ENCODE results near the gene NFATC4. TPM values are rescaled to one million over a fixed set of nuclear protein-coding genes. Genes with fewer than 3 reads are reported as not detected.
"Not testable (repeated sequence)": the region's sequence is repeated elsewhere in the genome, so short reads cannot be mapped to it uniquely, and the experiment has no call there.

Gene NFATC4
- total RNA-seq, 2 donors from 2014 or later = 62.0 to 84.5 TPM

GRCh38 chr14:24385524-24385923 lies 17.5 kb downstream of the NFATC4 start:
- no peaks in the 10 kb centered on the region for H3K36me3 ChIP-seq
- no peaks in the 10 kb centered on the region for H3K27me3 ChIP-seq (replicated peaks; ENCODE audit: insufficient read depth)
- DNase-seq (ENCODE audit: low spot score) (no peak), ATAC-seq (ENCODE audit: insufficient number of reproducible peaks, low FRiP score, low read depth) (no peak)
- H3K9me3 ChIP-seq = no peaks in the 10 kb centered on the region
- TF ChIP-seq, protein P1, sequence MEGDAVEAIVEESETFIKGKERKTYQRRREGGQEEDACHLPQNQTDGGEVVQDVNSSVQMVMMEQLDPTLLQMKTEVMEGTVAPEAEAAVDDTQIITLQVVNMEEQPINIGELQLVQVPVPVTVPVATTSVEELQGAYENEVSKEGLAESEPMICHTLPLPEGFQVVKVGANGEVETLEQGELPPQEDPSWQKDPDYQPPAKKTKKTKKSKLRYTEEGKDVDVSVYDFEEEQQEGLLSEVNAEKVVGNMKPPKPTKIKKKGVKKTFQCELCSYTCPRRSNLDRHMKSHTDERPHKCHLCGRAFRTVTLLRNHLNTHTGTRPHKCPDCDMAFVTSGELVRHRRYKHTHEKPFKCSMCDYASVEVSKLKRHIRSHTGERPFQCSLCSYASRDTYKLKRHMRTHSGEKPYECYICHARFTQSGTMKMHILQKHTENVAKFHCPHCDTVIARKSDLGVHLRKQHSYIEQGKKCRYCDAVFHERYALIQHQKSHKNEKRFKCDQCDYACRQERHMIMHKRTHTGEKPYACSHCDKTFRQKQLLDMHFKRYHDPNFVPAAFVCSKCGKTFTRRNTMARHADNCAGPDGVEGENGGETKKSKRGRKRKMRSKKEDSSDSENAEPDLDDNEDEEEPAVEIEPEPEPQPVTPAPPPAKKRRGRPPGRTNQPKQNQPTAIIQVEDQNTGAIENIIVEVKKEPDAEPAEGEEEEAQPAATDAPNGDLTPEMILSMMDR (IDR thresholded peaks at IDR 0.05) = no peak
- H3K27ac ChIP-seq = no peak overlapping the region
- H3K4me3 ChIP-seq = no peak overlapping the region
- no peaks in the 10 kb centered on the region for H3K4me1 ChIP-seq (ENCODE audit: control insufficient read depth in 1 of 2, low read depth in 2 of 2)

DNA sequence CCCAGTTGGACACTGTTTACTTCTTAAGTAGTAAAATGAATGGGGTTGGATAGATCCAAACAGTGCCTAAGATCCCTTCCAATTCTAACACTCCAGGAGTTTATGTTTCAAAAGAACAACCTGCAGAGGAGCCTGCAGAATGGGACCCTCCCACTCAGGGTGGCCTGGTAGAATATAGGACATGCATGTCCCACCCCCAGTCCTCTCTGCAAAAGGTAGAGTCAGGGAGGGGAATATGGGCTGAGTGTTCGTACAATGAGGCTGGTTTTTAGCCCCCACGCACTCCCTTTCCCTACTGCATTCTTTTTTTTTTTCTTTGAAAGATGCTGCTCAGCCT lies 19.0 kb downstream of the NFATC4 start:
- TF ChIP-seq, protein P1 (IDR thresholded peaks at IDR 0.05) = no peak
- H3K36me3 ChIP-seq = no peaks in the 10 kb centered on the region
- H3K27me3 ChIP-seq (replicated peaks; ENCODE audit: insufficient read depth) = no peaks in the 10 kb centered on the region
- no peaks in the 10 kb centered on the region for H3K9me3 ChIP-seq
- DNase-seq (ENCODE audit: low spot score) (no peak), ATAC-seq (ENCODE audit: insufficient number of reproducible peaks, low FRiP score, low read depth) (no peak)
- H3K4me3 ChIP-seq = no peak overlapping the region
- H3K4me1 ChIP-seq (ENCODE audit: control insufficient read depth in 1 of 2, low read depth in 2 of 2) = no peaks in the 10 kb centered on the region
- H3K27ac ChIP-seq = no peak overlapping the region

DNA sequence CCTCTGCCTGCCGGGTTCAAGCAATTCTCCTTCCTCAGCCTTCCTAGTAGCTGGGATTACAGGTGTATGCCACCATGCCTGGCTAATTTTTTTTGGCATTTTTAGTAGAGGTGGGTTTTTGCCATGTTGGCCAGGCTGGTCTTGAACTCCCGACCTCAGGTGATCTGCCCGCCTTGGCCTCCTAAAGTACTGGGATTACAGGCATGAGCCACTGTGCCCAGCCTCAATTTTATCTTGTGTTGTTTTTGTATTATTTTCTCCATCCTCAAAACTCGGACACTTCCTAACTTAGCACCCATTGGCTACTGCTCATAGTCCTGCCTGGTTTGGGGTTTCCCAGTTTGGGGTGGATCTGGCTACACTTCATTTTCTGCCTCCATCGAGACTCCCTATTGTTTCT lies 19.6 kb downstream of the NFATC4 start:
- not testable (repeated sequence) for H3K4me3 ChIP-seq; DNase-seq (ENCODE audit: low spot score); H3K27ac ChIP-seq; H3K9me3 ChIP-seq; ATAC-seq (ENCODE audit: insufficient number of reproducible peaks, low FRiP score, low read depth); H3K4me1 ChIP-seq (ENCODE audit: control insufficient read depth in 1 of 2, low read depth in 2 of 2); H3K27me3 ChIP-seq (replicated peaks; ENCODE audit: insufficient read depth); H3K36me3 ChIP-seq

- H3K36me3 ChIP-seq = no peaks in the 10 kb centered on the region
- H3K27me3 ChIP-seq (replicated peaks; ENCODE audit: insufficient read depth) = no peaks in the 10 kb centered on the region
- no peaks in the 10 kb centered on the region for H3K9me3 ChIP-seq
- H3K4me3 ChIP-seq = no peak overlapping the region
- ATAC-seq (ENCODE audit: insufficient number of reproducible peaks, low FRiP score, low read depth) = no peak
- no peak overlapping the region for H3K27ac ChIP-seq
- TF ChIP-seq, protein P1 (IDR thresholded peaks at IDR 0.05) = no peak
- no peaks in the 10 kb centered on the region for H3K4me1 ChIP-seq (ENCODE audit: control insufficient read depth in 1 of 2, low read depth in 2 of 2)
- DNase-seq (ENCODE audit: low spot score) = no peak
Measured at GRCh38 chr14:24388474-24389179, 20.6 kb downstream of the NFATC4 start.

GRCh38 chr14:24389226-24389848 lies 21.4 kb downstream of the NFATC4 start:
- H3K9me3 ChIP-seq = no peaks in the 10 kb centered on the region
- no peak overlapping the region for H3K4me3 ChIP-seq
- H3K27me3 ChIP-seq (replicated peaks; ENCODE audit: insufficient read depth) = no peaks in the 10 kb centered on the region
- TF ChIP-seq, protein P1 (IDR thresholded peaks at IDR 0.05) = no peak
- H3K4me1 ChIP-seq (ENCODE audit: control insufficient read depth in 1 of 2, low read depth in 2 of 2) = no peaks in the 10 kb centered on the region
- DNase-seq (ENCODE audit: low spot score) (no peak), ATAC-seq (ENCODE audit: insufficient number of reproducible peaks, low FRiP score, low read depth) (no peak)
- H3K36me3 ChIP-seq = no peaks in the 10 kb centered on the region
- H3K27ac ChIP-seq = no peak overlapping the region

Measured in thoracic aorta (tissue), 2 donors.